Measurements from ENCODE around the gene SMIM9.

SMIM9 gene

GRCh38 chrX:154791467-154791866 is 43.0 kb downstream of the SMIM9 start:
- DNase-seq (ENCODE audit: low read depth in 1 of 2, low spot score in 1 of 2), result no peak
- in situ Hi-C loops (cut with HindIII; ENCODE audit: low pct_unique_long_range_greater_than_20kb, low sequenced_read_pairs), result no loop called here
- TF ChIP-seq JUND (IDR thresholded peaks at IDR 0.05; ENCODE audit: low read depth), result no peak

GRCh38 chrX:154785716-154786115 is 48.7 kb downstream of the SMIM9 start:
- no peak for DNase-seq (ENCODE audit: low read depth in 1 of 2, low spot score in 1 of 2)
- in situ Hi-C loops (cut with HindIII; ENCODE audit: low pct_unique_long_range_greater_than_20kb, low sequenced_read_pairs), result no loop called here
- TF ChIP-seq JUND (IDR thresholded peaks at IDR 0.05; ENCODE audit: low read depth), result no peak

- no peak for TF ChIP-seq JUND (IDR thresholded peaks at IDR 0.05; ENCODE audit: low read depth)
- in situ Hi-C loops (cut with HindIII; ENCODE audit: low pct_unique_long_range_greater_than_20kb, low sequenced_read_pairs), result no loop called here
- DNase-seq (ENCODE audit: low read depth in 1 of 2, low spot score in 1 of 2), result no peak
Measured at GRCh38 chrX:154784149-154784995, 50.1 kb downstream of the SMIM9 start.

- no peak for TF ChIP-seq JUND (IDR thresholded peaks at IDR 0.05; ENCODE audit: low read depth)
- in situ Hi-C loops (cut with HindIII; ENCODE audit: low pct_unique_long_range_greater_than_20kb, low sequenced_read_pairs), result no loop called here
- no peak for DNase-seq (ENCODE audit: low read depth in 1 of 2, low spot score in 1 of 2)
Measured at GRCh38 chrX:154780968-154781367, 53.5 kb downstream of the SMIM9 start.

- TF ChIP-seq JUND (IDR thresholded peaks at IDR 0.05; ENCODE audit: low read depth), result no peak
- DNase-seq (ENCODE audit: low read depth in 1 of 2, low spot score in 1 of 2), result no peak
- in situ Hi-C loops (cut with HindIII; ENCODE audit: low pct_unique_long_range_greater_than_20kb, low sequenced_read_pairs), result no loop called here
Measured at GRCh38 chrX:154779261-154779660, 55.2 kb downstream of the SMIM9 start.

GRCh38 chrX:154776753-154777152 is 57.7 kb downstream of the SMIM9 start:
- no peak for DNase-seq (ENCODE audit: low read depth in 1 of 2, low spot score in 1 of 2)
- TF ChIP-seq JUND (IDR thresholded peaks at IDR 0.05; ENCODE audit: low read depth), result no peak
- in situ Hi-C loops (cut with HindIII; ENCODE audit: low pct_unique_long_range_greater_than_20kb, low sequenced_read_pairs), result no loop called here

GRCh38 chrX:154775419-154776349 is 58.8 kb downstream of the SMIM9 start:
- no peak for TF ChIP-seq JUND (IDR thresholded peaks at IDR 0.05; ENCODE audit: low read depth)
- in situ Hi-C loops (cut with HindIII; ENCODE audit: low pct_unique_long_range_greater_than_20kb, low sequenced_read_pairs), result no loop called here
- peak in 1 of 2 experiments; percentile 47 for DNase-seq (ENCODE audit: low read depth in 1 of 2, low spot score in 1 of 2)

GRCh38 chrX:154774622-154775021 is 59.8 kb downstream of the SMIM9 start:
- no peak for TF ChIP-seq JUND (IDR thresholded peaks at IDR 0.05; ENCODE audit: low read depth)
- no peak for DNase-seq (ENCODE audit: low read depth in 1 of 2, low spot score in 1 of 2)
- in situ Hi-C loops (cut with HindIII; ENCODE audit: low pct_unique_long_range_greater_than_20kb, low sequenced_read_pairs), result no loop called here
